HTERT RPE-1 (cell line): ENCODE data around the gene PTTG2.

Experiments used
- in situ Hi-C: fragments of 300-500 bp; cut with MboI; formaldehyde crosslinking; loops from 4 replicates; pipeline ENCODE4 v1.14.3; 2020; ENCODE audit warnings: low sequenced_read_pairs

Gene PTTG2

DNA sequence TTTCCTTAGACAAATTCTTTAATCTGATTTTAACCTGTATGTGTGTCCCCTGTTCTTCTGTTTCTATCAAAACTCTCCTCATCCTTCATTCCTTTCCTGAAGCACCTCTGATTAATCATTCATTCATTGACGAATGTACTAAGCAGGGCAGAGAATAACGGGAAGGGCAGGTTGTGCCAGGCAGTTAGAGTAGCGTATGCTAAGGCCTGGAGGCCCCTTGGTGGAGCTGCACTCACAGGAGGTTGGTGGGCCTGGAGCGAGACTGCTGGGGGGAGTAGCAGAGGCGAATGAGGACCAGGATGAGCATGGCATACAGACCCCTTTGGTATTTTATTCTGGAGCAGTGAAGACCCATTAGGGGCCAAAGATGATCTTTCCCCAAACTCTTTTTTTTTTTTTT is 22.5 kb downstream of the PTTG2 start:
- in situ Hi-C loops = no loop called here

DNA sequence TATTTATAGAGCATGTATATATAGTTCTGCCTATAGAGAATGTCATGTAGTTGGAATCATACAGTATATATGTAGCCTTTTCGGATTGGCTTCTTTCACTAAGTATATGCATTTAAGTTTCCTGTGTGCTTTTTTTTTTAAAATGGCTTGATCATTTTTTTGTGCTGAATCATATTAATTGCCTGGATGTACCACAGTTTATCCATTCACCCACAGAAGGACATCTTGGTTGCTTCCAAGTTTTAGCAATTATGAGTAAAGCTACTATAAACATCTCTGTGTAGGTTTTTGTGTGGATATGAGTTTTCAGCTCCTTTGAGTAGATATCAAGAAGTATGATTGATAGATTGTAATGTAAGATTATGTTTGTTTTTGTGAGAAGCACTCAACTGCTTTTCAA is 23.8 kb downstream of the PTTG2 start:
- in situ Hi-C loops = no loop called here

DNA sequence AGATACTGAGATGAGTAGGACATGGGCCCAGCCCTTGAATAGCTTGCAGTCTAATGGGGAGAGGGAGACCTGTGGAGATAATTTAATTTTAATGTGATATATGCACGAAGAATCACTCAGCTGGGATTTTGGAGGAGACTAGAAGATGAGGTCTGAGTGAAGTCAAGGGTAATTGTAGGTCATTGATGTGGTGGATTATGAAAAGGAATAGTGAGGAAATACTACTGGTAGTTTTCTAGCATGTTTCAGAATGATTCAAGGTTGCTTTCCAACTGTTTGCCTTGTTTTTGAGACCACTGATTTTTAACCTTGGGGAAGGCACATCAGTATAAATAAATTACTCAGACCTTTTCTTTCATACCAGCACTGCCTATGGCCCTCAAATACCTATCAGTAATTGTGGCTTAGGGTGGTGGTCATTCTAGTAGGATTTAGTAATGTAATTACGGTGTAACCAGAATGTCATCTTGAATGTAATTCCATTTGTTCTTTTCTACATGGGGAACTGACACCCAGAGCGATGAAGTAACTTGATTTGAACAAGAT is 25.6 kb downstream of the PTTG2 start:
- in situ Hi-C loops = no loop called here

DNA sequence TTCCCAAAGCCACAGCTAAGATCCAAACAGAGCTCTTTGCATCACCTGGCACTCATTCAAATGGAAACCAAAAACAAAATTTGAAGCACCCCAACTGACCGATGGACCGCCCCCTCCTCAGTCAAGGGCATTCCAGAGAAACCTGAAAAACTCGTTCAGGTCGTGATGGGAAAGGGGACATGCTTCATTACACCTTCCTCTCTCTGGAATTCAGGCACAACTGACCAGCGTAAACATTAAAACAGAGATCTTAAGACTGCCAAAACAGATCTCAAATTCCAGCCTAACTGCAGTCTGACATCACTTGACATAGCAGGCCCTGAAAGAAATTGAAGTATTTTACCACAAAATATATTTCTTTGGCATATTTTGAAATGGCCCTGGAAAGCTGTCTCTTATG is 28.5 kb downstream of the PTTG2 start:
- in situ Hi-C loops = no loop called here

DNA sequence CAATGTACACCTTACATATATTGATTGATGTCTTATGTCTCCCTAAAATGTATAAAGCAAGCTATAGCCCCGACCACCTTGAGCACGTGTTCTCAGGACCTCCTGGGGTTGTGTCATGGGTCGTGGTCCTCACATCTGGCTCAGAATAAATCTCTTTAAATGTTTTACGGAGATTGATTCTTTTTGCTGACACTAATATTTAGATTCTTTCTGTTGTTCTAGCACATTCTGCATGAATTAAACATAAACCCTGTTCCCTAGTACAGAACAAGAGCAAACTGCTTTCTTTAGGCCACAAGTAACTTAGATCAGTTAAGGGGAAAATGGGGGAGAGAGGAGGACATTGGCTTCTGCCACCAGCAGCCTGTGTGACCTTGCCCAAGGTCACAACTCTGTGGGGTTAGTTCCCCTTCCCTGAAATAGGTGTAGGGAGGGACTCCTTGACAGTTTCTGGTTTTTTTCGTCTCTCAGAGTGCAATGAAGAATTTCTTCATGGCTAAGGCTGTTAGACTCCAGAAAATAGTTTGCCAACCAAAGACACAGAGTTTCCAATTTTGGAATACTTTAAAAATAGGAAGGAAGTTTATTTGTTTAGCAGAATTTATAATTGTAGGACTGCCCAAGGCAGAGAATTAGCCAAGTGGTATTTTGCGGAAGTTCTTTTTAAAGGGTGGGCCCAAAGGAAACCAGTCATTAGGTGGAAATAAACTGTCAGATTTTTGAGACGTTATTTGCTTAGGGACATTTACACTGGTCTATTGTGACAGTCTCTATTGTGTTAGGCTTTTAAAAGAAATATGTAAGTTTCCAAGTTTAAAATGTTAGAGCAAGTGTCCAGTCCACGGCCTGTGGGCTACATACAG is 29.4 kb downstream of the PTTG2 start:
- in situ Hi-C loops = no loop called here

DNA sequence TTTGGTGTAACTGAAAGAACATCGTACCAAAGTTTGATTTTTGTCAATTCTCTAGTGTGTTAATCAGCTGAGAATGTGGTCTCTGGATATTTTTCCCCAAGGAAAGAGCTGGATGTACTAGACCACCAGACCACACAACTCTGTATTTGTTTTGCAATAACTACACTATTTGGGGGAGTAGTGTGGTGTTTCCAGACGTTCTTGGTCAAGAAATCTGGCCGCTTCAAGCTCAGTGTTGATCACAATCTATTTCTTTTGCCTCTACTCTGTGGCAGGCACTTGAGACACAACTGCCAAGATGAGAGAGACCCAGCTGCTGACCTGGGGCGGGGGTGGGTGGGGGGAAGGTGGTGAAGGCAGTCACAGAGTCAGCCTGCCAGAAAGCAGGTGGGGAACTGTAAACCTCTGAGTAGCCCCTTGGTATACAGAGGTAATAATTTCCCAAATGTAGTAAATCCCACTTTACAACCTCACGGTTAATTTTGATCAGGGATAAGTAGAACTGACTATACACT is 30.6 kb downstream of the PTTG2 start:
- in situ Hi-C loops = no loop called here

DNA sequence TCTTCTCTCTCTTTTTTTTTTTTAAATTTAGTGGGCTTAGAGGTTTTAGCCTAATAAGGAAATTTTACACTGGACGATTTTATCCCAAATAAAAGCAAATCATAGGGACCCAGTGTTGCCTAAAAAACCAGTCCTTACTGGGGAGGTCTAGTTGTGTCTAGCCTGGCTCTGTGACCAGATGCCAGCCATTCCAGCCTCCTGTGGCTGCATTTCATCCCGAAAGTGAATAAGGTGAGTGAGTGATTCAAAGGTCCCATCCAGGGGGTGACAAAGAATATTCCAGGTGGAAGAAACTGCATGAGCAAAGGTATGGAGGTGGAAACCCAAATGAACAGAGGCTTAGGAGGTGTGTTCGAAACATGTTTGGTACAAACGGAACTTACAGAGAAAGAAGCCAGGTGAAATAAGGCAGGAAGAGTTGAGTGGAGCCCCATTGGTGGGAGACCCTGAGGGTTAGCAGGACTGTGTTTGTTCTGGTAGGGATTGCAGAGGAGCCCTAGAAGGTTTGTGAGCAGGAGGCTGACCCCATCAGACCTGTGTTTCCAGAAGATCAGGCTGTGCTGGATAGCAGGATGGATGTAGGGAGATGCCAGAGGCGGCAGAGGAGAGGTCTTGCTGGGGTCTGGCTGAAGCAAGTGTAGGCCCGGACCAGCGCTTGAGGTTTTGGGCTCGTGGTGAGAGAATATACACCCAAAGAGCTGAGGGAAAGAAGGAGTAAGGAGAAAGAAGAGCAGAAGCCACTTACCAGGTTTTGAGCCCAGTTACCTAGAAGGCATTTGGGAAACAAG is 31.6 kb downstream of the PTTG2 start:
- in situ Hi-C loops = no loop called here

DNA sequence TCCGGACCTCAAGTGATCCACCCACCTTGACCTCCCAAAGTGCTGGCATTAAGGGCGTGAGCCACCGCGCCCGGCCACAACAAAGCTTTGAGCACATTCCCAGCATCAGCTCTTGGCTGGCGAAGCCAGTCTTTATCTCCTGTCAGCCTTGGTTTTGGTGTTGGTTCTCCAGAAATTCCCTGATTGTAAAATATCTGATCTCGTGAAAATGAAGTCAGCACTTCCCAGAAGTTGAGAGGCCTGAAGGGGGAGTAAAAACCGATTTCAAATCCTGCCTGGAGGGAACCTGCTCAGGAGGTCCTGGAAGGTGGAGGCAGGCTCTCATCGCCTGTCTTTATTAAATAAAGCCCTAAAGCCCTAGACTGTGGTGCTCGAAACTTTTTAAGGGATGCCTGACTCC is 33.6 kb downstream of the PTTG2 start:
- in situ Hi-C loops = no loop called here

DNA sequence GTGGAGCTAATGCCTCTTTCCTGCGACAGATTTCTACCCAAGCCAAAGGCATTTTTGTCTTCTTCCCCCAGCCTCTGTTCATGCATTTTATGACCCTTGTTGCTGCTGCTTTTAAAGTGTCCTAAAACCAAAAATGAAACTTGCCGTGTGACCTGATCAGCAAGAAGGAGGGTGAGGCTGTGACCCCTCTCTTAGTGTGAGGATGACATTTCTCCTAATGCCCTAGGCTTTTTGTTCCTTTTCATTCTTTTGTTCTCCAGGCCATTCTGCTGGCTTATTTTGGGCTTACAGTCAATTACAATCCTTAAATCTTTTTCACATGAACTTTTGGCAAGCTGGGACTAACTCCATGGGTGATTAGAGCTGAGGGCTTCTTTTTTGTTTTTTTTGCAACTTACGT is 34.4 kb downstream of the PTTG2 start:
- in situ Hi-C loops = no loop called here

DNA sequence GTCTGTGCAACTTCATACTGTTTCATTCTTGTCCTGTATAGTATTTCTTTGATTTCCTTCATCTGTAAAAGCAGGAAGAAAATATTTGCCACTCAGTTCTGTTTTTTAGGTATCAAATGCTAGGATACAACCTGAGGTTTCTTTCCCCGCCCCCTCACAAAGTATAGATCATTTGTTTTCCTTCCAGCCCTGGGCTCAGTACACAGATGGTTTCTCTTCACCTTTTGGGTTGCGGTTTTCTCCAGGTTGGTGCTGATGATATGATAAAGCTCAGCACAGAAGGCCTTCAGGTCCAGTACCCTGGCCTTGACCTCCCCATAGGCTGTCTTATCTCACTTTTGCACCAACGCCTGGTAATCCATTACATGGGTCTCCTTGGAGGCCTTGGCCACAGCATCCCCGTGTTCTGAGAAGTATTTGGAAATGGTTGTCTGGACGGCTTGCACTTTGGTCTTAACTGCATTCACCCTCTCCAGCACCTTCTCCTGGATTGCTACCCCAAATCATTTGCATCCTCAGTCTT is 35.2 kb downstream of the PTTG2 start:
- in situ Hi-C loops = no loop called here

DNA sequence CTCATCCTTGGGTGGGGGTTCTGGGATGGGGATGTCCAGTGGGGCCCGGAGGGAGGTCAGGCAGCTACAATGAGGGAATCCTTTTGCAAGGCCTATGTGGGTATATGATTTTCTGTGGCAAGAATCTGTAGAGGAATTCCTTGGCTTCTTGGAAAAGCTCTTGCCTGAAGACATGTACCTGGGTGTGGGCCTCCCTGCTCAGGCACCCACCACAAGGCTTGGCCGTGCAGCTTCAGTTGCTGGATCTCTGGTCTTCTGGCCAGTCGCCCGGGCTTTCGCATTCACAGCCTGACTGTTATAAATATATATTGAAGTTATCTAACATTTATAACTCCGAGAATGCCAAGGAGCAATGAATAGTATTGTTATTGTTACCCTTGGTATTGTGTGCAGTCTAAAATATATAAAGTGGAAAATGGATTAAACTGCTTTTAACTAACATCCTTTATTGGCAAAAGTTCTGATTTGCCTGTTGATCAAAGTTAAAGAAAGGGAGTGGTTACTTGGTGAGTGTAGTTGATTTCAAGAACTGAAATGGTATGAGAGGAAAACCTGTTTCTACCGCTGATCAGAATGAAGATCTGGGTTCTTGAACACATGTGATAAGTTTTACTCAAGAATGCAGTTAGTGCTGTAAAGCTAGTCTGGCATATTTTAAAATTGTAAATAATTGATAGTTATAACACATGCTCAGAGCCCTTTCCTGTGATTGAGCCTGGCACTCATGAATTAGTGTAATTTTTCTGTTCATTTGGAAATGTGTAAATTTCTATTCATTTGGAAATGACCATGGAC is 36.0 kb downstream of the PTTG2 start:
- in situ Hi-C loops = no loop called here

DNA sequence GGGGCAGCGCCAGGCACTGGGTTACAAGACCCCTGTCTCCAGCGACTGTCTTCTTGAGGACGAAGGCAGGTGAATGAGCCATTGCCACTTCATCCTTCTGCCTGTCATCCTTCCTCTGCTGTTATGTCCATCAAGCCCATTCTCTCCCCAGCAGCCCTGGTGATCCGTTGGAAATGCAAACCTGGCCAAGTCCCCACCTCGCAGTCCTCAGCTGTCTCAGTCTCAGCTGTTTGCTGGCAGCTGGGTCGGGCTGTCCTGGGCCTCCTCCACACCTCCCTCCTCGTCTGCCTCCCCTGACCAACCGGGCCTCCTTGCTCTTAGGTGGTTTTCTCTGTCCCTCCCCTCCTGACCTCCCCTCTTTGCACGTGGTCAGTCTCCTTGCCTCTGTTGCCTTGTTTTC is 38.0 kb downstream of the PTTG2 start:
- in situ Hi-C loops = no loop called here

DNA sequence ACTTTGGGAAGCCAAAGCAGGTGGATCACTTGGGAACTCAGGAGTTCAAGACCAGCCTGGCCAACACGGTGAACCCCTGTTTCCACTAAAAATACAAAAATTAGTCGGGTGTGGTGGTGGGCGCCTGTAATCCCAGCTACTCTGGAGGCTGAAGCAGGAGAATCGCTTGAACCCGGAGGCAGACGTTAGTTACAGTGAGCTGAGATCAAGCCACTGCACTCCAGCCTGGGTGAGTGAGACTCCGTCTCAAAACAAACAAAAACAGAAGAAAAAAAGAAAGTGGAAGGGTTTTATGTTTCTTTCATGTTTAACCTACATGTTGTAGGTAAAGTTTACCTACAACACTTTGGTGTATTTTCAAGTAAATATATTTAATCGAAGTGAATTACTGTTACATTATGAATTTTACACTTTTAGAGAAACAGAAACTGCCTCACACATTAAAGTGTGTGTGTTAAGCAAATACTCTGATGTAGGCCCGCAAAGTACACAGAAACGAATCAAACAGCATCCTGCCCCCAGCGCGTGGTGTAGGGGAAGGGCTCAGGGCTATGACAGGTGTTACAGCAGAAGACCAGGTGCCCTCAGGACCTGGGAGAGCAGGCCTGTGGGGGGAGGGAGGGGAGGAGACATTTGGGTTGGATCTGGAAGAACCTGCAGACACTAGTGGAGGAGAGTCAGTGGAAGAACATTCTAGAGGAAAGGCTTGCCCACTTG is 39.0 kb downstream of the PTTG2 start:
- in situ Hi-C loops = no loop called here

DNA sequence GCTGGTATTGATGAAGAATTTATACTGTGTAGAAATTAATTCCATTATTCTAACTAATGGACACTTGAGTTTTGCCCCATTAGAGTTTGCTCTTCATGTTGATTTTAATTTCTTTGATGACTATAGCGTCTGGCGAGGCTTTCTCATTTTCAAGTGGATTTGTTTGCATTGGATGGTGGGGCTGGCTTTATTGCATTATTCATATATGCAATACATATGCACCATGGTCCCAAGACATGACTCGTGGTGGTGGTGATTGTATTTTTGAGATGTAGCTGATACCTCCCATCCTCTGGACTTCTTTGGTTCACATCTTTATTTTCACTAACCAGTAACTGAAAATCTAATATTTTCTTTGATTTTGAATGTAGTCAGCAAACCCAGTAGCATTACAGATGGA is 39.8 kb downstream of the PTTG2 start:
- in situ Hi-C loops = no loop called here

DNA sequence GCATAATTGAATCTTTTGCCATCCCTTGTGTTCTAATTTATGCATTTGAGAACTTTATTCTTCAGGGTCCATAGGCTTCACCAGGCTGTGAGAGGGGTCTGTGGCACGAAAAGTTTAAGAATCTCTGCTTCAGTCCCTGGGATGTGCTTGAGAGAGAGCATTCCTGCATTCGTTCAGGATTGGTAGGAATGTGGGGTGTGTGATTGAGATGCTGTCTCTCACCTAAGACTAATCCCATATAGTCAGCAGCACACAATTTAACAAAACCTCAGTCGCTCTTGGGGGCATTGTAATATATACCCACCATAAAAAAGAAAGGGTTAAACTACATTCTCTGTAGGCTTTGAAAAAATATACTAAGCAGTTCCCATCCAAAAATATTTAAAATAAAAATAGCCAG is 41.7 kb downstream of the PTTG2 start:
- in situ Hi-C loops = no loop called here

DNA sequence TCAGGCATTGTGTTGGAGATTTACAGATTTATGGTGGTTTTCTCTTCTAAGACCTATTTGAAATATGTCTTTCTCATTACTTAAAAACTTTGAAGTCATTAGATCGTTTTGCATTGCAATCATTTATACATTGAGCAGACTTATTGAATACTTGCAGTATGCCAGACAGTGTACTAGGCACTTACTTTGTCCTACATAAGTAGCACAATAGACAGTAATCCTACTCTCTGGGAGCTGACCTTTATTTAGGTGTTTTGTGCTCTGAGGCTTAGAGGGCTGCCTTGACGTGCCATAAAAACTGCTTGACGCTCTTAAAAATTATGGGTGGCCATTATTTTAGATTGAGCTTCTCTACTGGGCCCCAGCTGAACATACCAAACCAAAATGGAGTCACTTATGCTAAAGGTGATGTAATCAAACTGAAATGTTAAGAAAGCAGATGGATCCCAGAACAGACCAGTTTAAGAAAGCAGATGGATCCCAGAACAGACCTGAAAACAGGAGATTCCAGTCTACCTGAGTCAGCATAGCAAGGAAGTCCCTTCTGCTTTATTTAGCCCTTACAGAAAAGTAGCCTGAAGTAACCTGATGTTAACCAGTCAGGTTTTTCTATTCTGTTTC is 42.4 kb downstream of the PTTG2 start:
- in situ Hi-C loops = no loop called here

DNA sequence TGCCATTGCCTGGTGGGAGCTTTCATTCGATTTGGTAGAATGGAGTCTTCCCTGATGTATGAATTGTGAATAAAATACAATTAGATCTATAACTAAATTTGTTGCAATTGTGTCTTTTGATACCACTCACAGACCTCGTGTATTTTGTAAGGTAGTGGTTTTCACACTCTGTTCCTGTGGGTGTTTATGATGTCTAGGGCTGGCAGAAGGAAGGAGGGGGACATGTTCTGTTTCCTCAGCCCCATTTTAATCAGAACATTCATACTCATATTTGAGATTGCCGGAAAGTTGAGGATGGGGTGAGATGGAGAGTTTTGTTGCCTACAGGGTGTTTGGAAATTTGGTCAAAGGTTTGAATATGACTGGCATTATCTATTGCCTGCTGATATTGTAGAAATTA is 42.9 kb downstream of the PTTG2 start:
- in situ Hi-C loops = no loop called here

DNA sequence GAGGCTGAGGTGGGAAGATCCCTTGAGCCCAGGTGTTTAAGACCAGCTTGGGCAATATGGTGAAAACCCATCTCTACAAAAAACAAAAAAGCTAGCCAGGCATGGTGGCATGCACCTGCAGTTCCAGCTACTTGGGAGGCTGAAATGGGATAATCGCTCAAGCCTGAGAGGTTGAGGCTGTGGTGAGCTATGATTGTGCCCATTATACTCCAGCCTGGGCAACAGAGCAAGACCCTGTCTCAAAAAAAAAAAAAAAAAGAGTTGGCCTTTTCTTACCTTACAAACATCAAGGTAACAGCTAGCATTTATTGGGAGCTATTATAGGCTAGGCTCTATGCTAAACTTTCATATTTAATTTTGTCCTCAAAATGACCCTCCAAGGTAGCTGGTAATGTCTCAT is 43.4 kb downstream of the PTTG2 start:
- in situ Hi-C loops = no loop called here

DNA sequence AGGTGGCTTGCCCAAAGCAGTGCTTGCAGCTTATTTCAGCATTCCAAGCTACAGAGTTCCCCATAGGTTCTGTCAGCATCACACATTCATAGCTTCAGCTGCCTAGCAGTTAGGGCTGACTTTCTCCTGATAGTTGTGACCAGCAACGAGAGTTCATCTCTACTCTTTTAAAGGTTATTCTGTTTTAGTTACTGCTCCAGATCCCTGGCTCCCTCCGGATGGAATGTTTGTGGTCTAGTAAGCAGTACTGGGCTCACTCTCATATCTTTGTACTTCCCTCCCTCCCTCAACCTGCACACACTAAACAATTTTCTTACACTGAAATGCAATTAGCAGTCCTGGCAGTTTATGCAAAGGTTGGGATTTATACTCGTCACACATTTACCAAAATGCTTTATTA is 43.9 kb downstream of the PTTG2 start:
- in situ Hi-C loops = no loop called here

DNA sequence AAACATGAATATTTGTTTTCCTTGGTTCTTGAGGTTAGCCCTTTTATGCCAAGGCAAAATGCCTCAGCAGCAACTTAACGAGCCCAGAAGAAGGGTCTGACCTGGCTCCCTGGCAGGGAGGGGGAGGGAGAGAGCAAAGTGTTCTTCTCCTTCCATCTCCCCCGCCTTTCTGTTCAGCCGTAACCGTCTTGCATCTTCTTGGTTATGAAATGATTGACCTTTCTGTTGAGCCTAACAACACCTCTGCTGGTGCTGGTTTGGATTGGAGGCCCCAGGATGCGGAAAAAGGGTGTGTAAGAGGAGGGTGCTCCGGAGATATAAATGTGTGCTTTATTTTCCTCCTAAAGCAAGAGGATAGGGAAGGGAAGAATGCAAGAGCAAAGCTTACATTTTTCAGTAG is 44.7 kb downstream of the PTTG2 start:
- in situ Hi-C loops = no loop called here
